Measurements from ENCODE around the gene CUEDC2. TPM values are rescaled to one million over a fixed set of nuclear protein-coding genes. Genes with fewer than 3 reads are reported as not detected.

CUEDC2 gene
- total RNA-seq, 1 donor from 2014 or later: 44.8 TPM

DNA sequence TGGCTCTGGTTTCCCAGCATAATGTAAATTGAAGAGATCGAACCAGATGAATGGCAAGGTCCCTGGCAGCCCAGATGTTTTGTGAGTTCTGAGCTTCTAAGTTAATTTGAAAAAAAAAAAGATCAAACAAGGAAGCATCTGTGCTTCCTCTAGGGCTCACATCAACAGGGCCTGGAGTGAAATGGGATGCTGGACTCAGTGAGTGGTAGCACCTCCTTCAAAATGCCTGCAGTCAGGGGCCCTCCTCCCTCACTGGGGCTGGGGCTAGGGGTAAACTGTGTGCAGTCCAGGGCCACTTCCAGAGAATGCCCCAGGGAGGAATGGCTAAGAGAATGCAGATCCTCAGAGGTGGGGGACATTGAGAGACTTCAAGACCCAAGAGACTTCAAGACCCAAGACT lies 6.0 kb upstream of the CUEDC2 start:
- Histone ChIP-seq H3K4me1 (peaks cover 19% of the 10 kb centered on the region), H3K27me3 (no peaks in the 10 kb centered on the region), H3K4me3 (no peak overlapping the region), H3K27ac (no peak overlapping the region), H3K9me3 (no peaks in the 10 kb centered on the region), H3K36me3 (no peaks in the 10 kb centered on the region)
- intact Hi-C loops (cut with DNase I): no loop called here
- DNase-seq: no peak
- ATAC-seq: no peak
- TF ChIP-seq CTCF (IDR thresholded peaks at IDR 0.05): no peak

DNA sequence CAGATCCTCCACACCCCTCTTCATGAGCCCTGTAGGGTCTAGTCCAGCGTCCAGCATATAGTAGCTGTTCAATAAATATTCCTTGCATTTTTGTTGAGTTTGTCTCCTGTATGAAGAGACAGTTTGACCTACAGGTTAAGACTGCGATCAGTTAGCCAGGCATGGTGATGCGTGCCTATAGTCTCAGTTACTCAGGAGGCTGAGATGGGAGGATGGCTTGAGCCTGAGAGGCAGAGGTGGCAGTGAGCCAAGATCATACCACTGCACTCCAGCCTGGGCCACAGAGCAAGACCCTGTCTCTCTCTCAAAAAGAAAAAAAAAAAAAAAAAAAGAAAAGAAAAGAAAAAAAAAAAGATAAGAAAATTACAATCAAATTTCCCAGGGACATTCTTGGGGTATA lies 5.1 kb upstream of the CUEDC2 start:
- intact Hi-C loops (cut with DNase I): no loop called here
- no peak overlapping the region for H3K27ac ChIP-seq
- H3K36me3 ChIP-seq: no peaks in the 10 kb centered on the region
- H3K27me3 ChIP-seq: no peaks in the 10 kb centered on the region
- no peak for TF ChIP-seq CTCF (IDR thresholded peaks at IDR 0.05)
- ATAC-seq (no peak), DNase-seq (no peak)
- no peaks in the 10 kb centered on the region for H3K9me3 ChIP-seq
- H3K4me3 ChIP-seq: peak overlapping the region; percentile 52
- H3K4me1 ChIP-seq: peaks cover 20% of the 10 kb centered on the region

- intact Hi-C loops (cut with DNase I): no loop called here
- Histone ChIP-seq H3K27ac (peak overlapping the region; percentile 79), H3K27me3 (no peaks in the 10 kb centered on the region), H3K4me1 (peaks cover 26% of the 10 kb centered on the region), H3K9me3 (no peaks in the 10 kb centered on the region), H3K4me3 (peak overlapping the region; percentile 52), H3K36me3 (no peaks in the 10 kb centered on the region)
- ATAC-seq (no peak), DNase-seq (no peak)
- no peak for TF ChIP-seq CTCF (IDR thresholded peaks at IDR 0.05)
Measured at GRCh38 chr10:102436312-102436711, 3.9 kb upstream of the CUEDC2 start.

DNA sequence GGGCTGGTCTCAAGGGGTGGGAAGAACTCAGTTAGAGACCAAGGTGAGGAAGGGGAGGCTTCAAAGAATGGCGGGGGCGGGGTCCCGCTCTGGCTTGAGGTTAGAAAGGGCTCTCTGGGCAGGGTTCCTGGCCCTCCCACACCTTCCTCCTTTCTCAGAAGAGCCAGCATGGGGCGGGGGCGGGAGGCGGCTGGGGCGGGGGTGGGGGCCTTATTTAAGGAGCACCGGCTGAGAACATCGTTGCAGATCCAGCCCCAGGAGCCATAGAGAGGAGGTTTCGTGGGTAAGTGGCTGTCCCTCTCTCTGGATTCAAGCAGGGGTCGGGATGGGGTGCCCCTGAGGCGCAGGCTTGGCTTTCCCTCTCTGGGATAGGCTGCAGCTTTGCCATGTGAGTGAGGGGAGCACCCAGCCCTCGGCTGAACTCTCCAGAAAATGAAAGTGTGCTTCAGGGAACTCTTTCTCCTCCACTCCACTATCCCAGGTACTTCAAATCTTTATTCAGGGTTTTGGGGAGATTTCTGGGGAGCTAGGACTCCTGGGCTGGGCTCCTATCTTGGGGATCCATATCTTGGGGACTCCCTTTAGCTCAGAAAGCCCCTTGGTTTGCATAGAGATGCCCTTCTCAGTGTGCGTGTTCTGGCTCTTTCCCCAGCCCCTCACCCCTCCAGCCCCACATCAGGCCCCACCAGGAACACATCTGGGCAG lies 3.3 kb upstream of the CUEDC2 start:
- Histone ChIP-seq H3K27me3 (no peaks in the 10 kb centered on the region), H3K4me3 (peak overlapping the region; percentile 52), H3K36me3 (no peaks in the 10 kb centered on the region), H3K9me3 (no peaks in the 10 kb centered on the region), H3K27ac (peak overlapping the region; percentile 79), H3K4me1 (peaks cover 26% of the 10 kb centered on the region)
- intact Hi-C loops (cut with DNase I): no loop called here
- TF ChIP-seq CTCF (IDR thresholded peaks at IDR 0.05): no peak
- DNase-seq (peak; percentile 85), ATAC-seq (peak; percentile 47)

GRCh38 chr10:102435133-102435497 lies 2.7 kb upstream of the CUEDC2 start:
- no peak for TF ChIP-seq CTCF (IDR thresholded peaks at IDR 0.05)
- no peak for DNase-seq
- intact Hi-C loops (cut with DNase I): no loop called here
- Histone ChIP-seq H3K4me3 (peak overlapping the region; percentile 52), H3K9me3 (no peaks in the 10 kb centered on the region), H3K4me1 (peaks cover 26% of the 10 kb centered on the region), H3K27ac (peak overlapping the region; percentile 79), H3K36me3 (no peaks in the 10 kb centered on the region), H3K27me3 (no peaks in the 10 kb centered on the region)
- ATAC-seq: no peak

Data from upper lobe of right lung (tissue), 1 donor.